H9 (cell line): ENCODE data around the gene STK25. TPM values are rescaled to one million over a fixed set of nuclear protein-coding genes. Genes with fewer than 3 reads are reported as not detected.

Experiments
- DNase-seq: peaks from one replicate; pipeline ENCODE4 v3.0.0-alpha.2; 2017
- H2AFZ ChIP-seq: one replicate; pipeline ENCODE4 v1.6.1; 2013; ENCODE audit warnings: mild to moderate bottlenecking, low read length, control low read depth, moderate library complexity
- H2AK5ac ChIP-seq: 2 replicates; pipeline ENCODE4 v1.6.1; 2013; ENCODE audit warnings: low read length, control low read depth, mixed read lengths; ENCODE audit not compliant: insufficient read length
- H2BK120ac ChIP-seq: one replicate; pipeline ENCODE4 v1.6.1; 2013; ENCODE audit warnings: low read depth, mild to moderate bottlenecking, low read length, control low read depth, inconsistent platforms; ENCODE audit not compliant: poor library complexity, severe bottlenecking
- H2BK12ac ChIP-seq: 2 replicates; pipeline ENCODE4 v1.6.1; 2013; ENCODE audit warnings: low read length, control low read depth, mixed read lengths, low read depth; ENCODE audit not compliant: insufficient read length
- H2BK15ac ChIP-seq: 2 replicates; pipeline ENCODE4 v1.6.1; 2013; ENCODE audit warnings: low read depth, low read length, control low read depth
- H2BK20ac ChIP-seq: one replicate; pipeline ENCODE4 v1.6.1; 2013; ENCODE audit warnings: low read depth, mild to moderate bottlenecking, low read length, control low read depth, inconsistent platforms; ENCODE audit not compliant: poor library complexity, severe bottlenecking
- H2BK5ac ChIP-seq: 2 replicates; pipeline ENCODE4 v1.6.1; 2013; ENCODE audit warnings: low read length, control low read depth, mixed read lengths; ENCODE audit not compliant: insufficient read length
- H3K14ac ChIP-seq: 2 replicates; pipeline ENCODE4 v1.6.1; 2013; ENCODE audit warnings: low read length, control low read depth; ENCODE audit not compliant: insufficient read depth
- H3K18ac ChIP-seq: 2 replicates; pipeline ENCODE4 v1.6.1; 2013; ENCODE audit warnings: low read depth, mild to moderate bottlenecking, mixed read lengths, low read length, control low read depth; ENCODE audit not compliant: insufficient read length
- H3K23ac ChIP-seq: 2 replicates; pipeline ENCODE4 v1.6.1; 2013; ENCODE audit warnings: low read length, control low read depth, mixed read lengths, low read depth; ENCODE audit not compliant: insufficient read length
- H3K23me2 ChIP-seq: 2 replicates; pipeline ENCODE4 v1.6.1; 2013; ENCODE audit warnings: low read depth, mild to moderate bottlenecking, mixed read lengths, low read length, control low read depth; ENCODE audit not compliant: insufficient read length, poor library complexity, severe bottlenecking
- H3K27ac ChIP-seq: 2 replicates; pipeline ENCODE4 v1.5.1; 2013; ENCODE audit warnings: low read length, control low read depth, mixed read lengths, low read depth; ENCODE audit not compliant: insufficient read length
- H3K27me3 ChIP-seq: 2 replicates; pipeline ENCODE4 v1.6.1; 2013; ENCODE audit warnings: low read length, control low read depth, inconsistent platforms; ENCODE audit not compliant: insufficient read depth
- H3K4ac ChIP-seq: 2 replicates; pipeline ENCODE4 v1.6.1; 2013; ENCODE audit warnings: low read depth, mild to moderate bottlenecking, control low read depth, inconsistent platforms, low read length, moderate library complexity
- H3K4me1 ChIP-seq: 2 replicates; pipeline ENCODE4 v1.6.1; 2013; ENCODE audit warnings: low read length, control low read depth, inconsistent platforms; ENCODE audit not compliant: insufficient read depth
- H3K4me2 ChIP-seq: 2 replicates; pipeline ENCODE4 v1.6.1; 2013; ENCODE audit warnings: low read length, control low read depth, mixed read lengths; ENCODE audit not compliant: insufficient read length, insufficient read depth
- H3K56ac ChIP-seq: 2 replicates; pipeline ENCODE4 v1.6.1; 2013; ENCODE audit warnings: low read depth, mild to moderate bottlenecking, mixed read lengths, low read length, control low read depth; ENCODE audit not compliant: insufficient read length
- H3K79me1 ChIP-seq: 2 replicates; pipeline ENCODE4 v1.6.1; 2013; ENCODE audit warnings: low read depth, mild to moderate bottlenecking, moderate library complexity, low read length, control low read depth, inconsistent platforms; ENCODE audit not compliant: insufficient read depth, poor library complexity, severe bottlenecking
- H3K79me2 ChIP-seq: 2 replicates; pipeline ENCODE4 v1.6.1; 2013; ENCODE audit warnings: low read length, control low read depth, inconsistent platforms; ENCODE audit not compliant: insufficient read depth
- H3K9ac ChIP-seq: 2 replicates; pipeline ENCODE4 v1.6.1; 2013; ENCODE audit warnings: low read length, control low read depth, mixed read lengths; ENCODE audit not compliant: insufficient read length; ENCODE audit errors: extremely low read depth
- H3K9me3 ChIP-seq: one replicate; pipeline ENCODE4 v1.6.1; 2013; ENCODE audit warnings: low read depth, low read length, inconsistent platforms; ENCODE audit not compliant: control insufficient read depth
- H3T11ph ChIP-seq: one replicate; pipeline ENCODE4 v1.6.1; 2013; ENCODE audit warnings: mild to moderate bottlenecking, low read length, control low read depth, inconsistent platforms
- H4K20me1 ChIP-seq: one replicate; pipeline ENCODE4 v1.6.1; 2013; ENCODE audit not compliant: control insufficient read depth, insufficient read length, insufficient read depth
- H4K5ac ChIP-seq: 2 replicates; pipeline ENCODE4 v1.6.1; 2013; ENCODE audit warnings: low read depth, mild to moderate bottlenecking, mixed read lengths, low read length, control low read depth; ENCODE audit not compliant: insufficient read length
- H4K8ac ChIP-seq: replicated peaks from 2 replicates; pipeline ENCODE4 v1.6.1; 2013; ENCODE audit warnings: low read length, control low read depth, mixed read lengths, low read depth; ENCODE audit not compliant: insufficient read length
- H4K91ac ChIP-seq: 2 replicates; pipeline ENCODE4 v1.6.1; 2013; ENCODE audit warnings: low read depth, mild to moderate bottlenecking, moderate library complexity, mixed read lengths, low read length, control low read depth; ENCODE audit not compliant: insufficient read length
- H3K27ac Mint-ChIP-seq, 3 experiments: 2 replicates in 2 of 3; 3 replicates in 1 of 3; pipeline ENCODE4 v1.8.0; 2020 to 2021; ENCODE audit warnings: mixed read lengths in 3 of 3, mild to moderate bottlenecking in 1 of 3, moderate library complexity in 1 of 3
- H3K27me3 Mint-ChIP-seq: 2 replicates; pipeline ENCODE4 v1.8.0; 2021; ENCODE audit warnings: low read depth, mild to moderate bottlenecking, moderate library complexity, mixed read lengths
- H3K36me3 Mint-ChIP-seq, 3 experiments: 2 replicates in 2 of 3; 3 replicates in 1 of 3; pipeline ENCODE4 v1.8.0; 2020 to 2021; ENCODE audit warnings: low read depth in 3 of 3, mixed read lengths in 3 of 3; ENCODE audit not compliant: insufficient read depth in 1 of 3
- H3K4me1 Mint-ChIP-seq, 2 experiments: 2 replicates each; pipeline ENCODE4 v1.8.0; 2020; ENCODE audit warnings: mixed read lengths in 2 of 2
- H3K4me3 Mint-ChIP-seq, 2 experiments: 2 replicates in 1 of 2; 3 replicates in 1 of 2; pipeline ENCODE4 v1.8.0; 2020 to 2021; ENCODE audit warnings: mild to moderate bottlenecking in 2 of 2, mixed read lengths in 2 of 2, moderate library complexity in 1 of 2
- H3K9me3 Mint-ChIP-seq, 2 experiments: 2 replicates in 1 of 2; 3 replicates in 1 of 2; pipeline ENCODE4 v1.8.0; 2020; ENCODE audit warnings: mild to moderate bottlenecking in 2 of 2, mixed read lengths in 2 of 2, moderate library complexity in 1 of 2
- CTCF ChIP-seq: fragments of 200-600 bp; sonication (generic); conservative IDR thresholded peaks from 3 replicates; pipeline ENCODE4 v1.8.0; 2021; ENCODE audit warnings: antibody characterized with exemption, mild to moderate bottlenecking
- WGBS: extraction: QIAGEN DNeasy Blood & Tissue Kit; methylation state at CpG from one replicate; pipeline ENCODE4 v1.1.7; 2013; ENCODE audit warnings: missing lambda C conversion rate, low lambda C conversion rate, mixed read lengths; ENCODE audit not compliant: insufficient read length; ENCODE audit errors: extremely low coverage; 5-methylcytosine and 5-hydroxymethylcytosine counted together
- total RNA-seq: library from RNA; stranded (reverse); gene quantifications from 2 replicates; pipeline ENCODE4 v1.2.1, GENCODE V29; 2021

STK25 gene
- total RNA-seq, 1 experiment from 2014 or later, result 189 TPM

GRCh38 chr2:241445426-241445825 is 63.0 kb downstream of the STK25 start:
- H3T11ph ChIP-seq, result no peak overlapping the region
- no peak overlapping the region for H3K18ac ChIP-seq
- no peak overlapping the region for H3K9ac ChIP-seq
- no peak for DNase-seq
- H2BK20ac ChIP-seq, result no peak overlapping the region
- H3K4me1 Mint-ChIP-seq, result no peaks in the 10 kb centered on the region
- no peak overlapping the region for H2BK12ac ChIP-seq
- no CpG with 5 or more reads among the region's 2 CpGs for WGBS
- H3K79me2 ChIP-seq, result no peaks in the 10 kb centered on the region
- H3K23me2 ChIP-seq, result no peaks in the 10 kb centered on the region
- H2BK120ac ChIP-seq, result no peak overlapping the region
- H3K4ac ChIP-seq, result no peak overlapping the region
- H3K27ac ChIP-seq, result no peak overlapping the region
- no peak overlapping the region for H2AFZ ChIP-seq
- no peak overlapping the region for H3K27ac Mint-ChIP-seq
- no peak overlapping the region for H2BK15ac ChIP-seq
- TF ChIP-seq CTCF, result no peak
- H4K5ac ChIP-seq, result no peak overlapping the region
- no peak overlapping the region for H2BK5ac ChIP-seq
- H3K79me1 ChIP-seq, result no peaks in the 10 kb centered on the region
- no peak overlapping the region for H4K91ac ChIP-seq
- H4K8ac ChIP-seq, result no peak overlapping the region
- no peak overlapping the region for H3K14ac ChIP-seq
- peaks cover 6 to 24% (median 15%) of the 10 kb centered on the region in 3 experiments; a peak in 5 of 7 replicates for H3K36me3 Mint-ChIP-seq
- no peak overlapping the region for H2AK5ac ChIP-seq
- no peak overlapping the region for H3K4me3 Mint-ChIP-seq
- no peaks in the 10 kb centered on the region for H3K27me3 ChIP-seq
- H3K23ac ChIP-seq, result no peak overlapping the region
- H3K9me3 ChIP-seq, result no peaks in the 10 kb centered on the region
- no peak overlapping the region for H3K56ac ChIP-seq
- no peak overlapping the region for H3K4me2 ChIP-seq
- H4K20me1 ChIP-seq, result no peaks in the 10 kb centered on the region
- no peaks in the 10 kb centered on the region for H3K9me3 Mint-ChIP-seq
- H3K27me3 Mint-ChIP-seq, result no peaks in the 10 kb centered on the region
- H3K4me1 ChIP-seq, result no peaks in the 10 kb centered on the region
